K562 (cell line): Measurements from ENCODE around the gene CAPZB. TPM values are rescaled to one million over a fixed set of nuclear protein-coding genes. Genes with fewer than 3 reads are reported as not detected.

Experiments used
- ATAC-seq: fragments of 200-7000 bp; cut with Tn5 transposase; 3 replicates; pipeline ENCODE4 v1.9.1; 2020; ENCODE audit warnings: moderate library complexity
- BruUV-seq: library from RNA; stranded (reverse); fragments of 400-500 nt; replicated peaks from 2 replicates; lab custom pipeline; 2021; lab: Mats Ljungman, UMichigan
- CTCF ChIA-PET: fragments of 300-600 bp; formaldehyde crosslinking; extraction: SDS; loops from one replicate; lab custom pipeline; 2021; ENCODE audit warnings: low intra/inter-chr PET ratio; lab: Yijun Ruan, JAX
- POLR2A ChIA-PET: fragments of 300-600, 350-650 bp; sonication (Branson Sonifier 250); formaldehyde crosslinking; extraction: SDS; loops from one replicate; lab custom pipeline; 2021; ENCODE audit warnings: antibody characterized with exemption, inconsistent platforms; lab: Yijun Ruan, JAX
- DNase-seq, 4 experiments: peaks; one replicate each; pipeline versions ENCODE4 v3.0.0 to v3.0.0-alpha.2; 2011 to 2018; ENCODE audit warnings: low spot score in 3 of 4, mixed read lengths in 3 of 4; ENCODE audit errors: extremely low read depth in 1 of 4
- FAIRE-seq: peaks from 2 replicates; lab custom pipeline; 2011; peaks lifted over from hg19 to GRCh38; lab: Jason Lieb, UNC
- H2AFZ ChIP-seq: 2 replicates; pipeline ENCODE4 v1.6.0; 2011; ENCODE audit warnings: low read depth, low read length, control low read depth, inconsistent platforms
- H3K27ac ChIP-seq: fragments of 200-600 bp; 3 replicates; pipeline ENCODE4 v1.8.0; 2011; ENCODE audit warnings: low read depth, mild to moderate bottlenecking, control low read depth, inconsistent platforms, low read length, moderate library complexity, mixed read lengths; ENCODE audit errors: extremely low read depth
- H3K27me3 ChIP-seq, 2 experiments: fragments of 300-600 bp in 1 of 2; 2 replicates in 1 of 2; 3 replicates in 1 of 2; pipeline versions ENCODE4 v1.6.0 to v1.8.0; 2011; ENCODE audit warnings: inconsistent platforms in 2 of 2, low read length in 2 of 2, mild to moderate bottlenecking in 1 of 2, mixed read lengths in 1 of 2, moderate library complexity in 1 of 2; ENCODE audit not compliant: control insufficient read depth in 2 of 2, insufficient read depth in 2 of 2
- H3K36me3 ChIP-seq: fragments of 300-600 bp; 3 replicates; pipeline ENCODE4 v1.8.0; 2011; ENCODE audit warnings: mild to moderate bottlenecking, low read length, inconsistent platforms; ENCODE audit not compliant: control insufficient read depth, insufficient read depth
- H3K4me1 ChIP-seq, 2 experiments: fragments of 200-600 bp in 1 of 2; replicated peaks in 1 of 2; 2 replicates in 1 of 2; 3 replicates in 1 of 2; pipeline versions ENCODE4 v1.5.1 to v1.8.0; 2011; ENCODE audit warnings: inconsistent platforms in 2 of 2, low read length in 2 of 2, mild to moderate bottlenecking in 1 of 2, mixed read lengths in 1 of 2, moderate library complexity in 1 of 2; ENCODE audit not compliant: control insufficient read depth in 2 of 2, insufficient read depth in 2 of 2
- H3K4me2 ChIP-seq: 2 replicates; pipeline ENCODE4 v1.6.1; 2011; ENCODE audit warnings: low read length, control low read depth, inconsistent platforms, mixed read lengths; ENCODE audit not compliant: insufficient read depth
- H3K4me3 ChIP-seq: fragments of 200-600 bp; sonication (generic), shearing (Covaris generic); 2 replicates; pipeline ENCODE4 v1.5.1; 2016; ENCODE audit warnings: control low read depth, inconsistent platforms
- H3K79me2 ChIP-seq: fragments of 200-600 bp; 3 replicates; pipeline ENCODE4 v1.8.0; 2011; ENCODE audit warnings: low read length, inconsistent platforms; ENCODE audit not compliant: control insufficient read depth, insufficient read depth
- H3K9ac ChIP-seq, 2 experiments: 2 replicates each; pipeline versions ENCODE4 v1.6.0 to v1.6.1; 2011; ENCODE audit warnings: low read depth in 2 of 2, low read length in 2 of 2, control low read depth in 1 of 2, inconsistent platforms in 1 of 2, mild to moderate bottlenecking in 1 of 2, mixed read lengths in 1 of 2; ENCODE audit not compliant: insufficient read depth in 1 of 2
- H3K9me1 ChIP-seq: one replicate; pipeline ENCODE4 v1.6.0; 2011; ENCODE audit warnings: inconsistent platforms, mild to moderate bottlenecking, low read length, moderate library complexity; ENCODE audit not compliant: control insufficient read depth, insufficient read depth
- H3K9me3 ChIP-seq: replicated peaks from 2 replicates; pipeline ENCODE4 v1.5.1; 2011; ENCODE audit warnings: low read depth, low read length, inconsistent platforms; ENCODE audit not compliant: control insufficient read depth, insufficient read depth
- H4K20me1 ChIP-seq: replicated peaks from 2 replicates; pipeline ENCODE4 v1.6.1; 2011; ENCODE audit warnings: low read length, inconsistent platforms, mixed read lengths; ENCODE audit not compliant: control insufficient read depth, insufficient read depth
- ATF3 ChIP-seq, 2 experiments: fragments of 450-650 bp in 1 of 2; sonication (generic) in 1 of 2; formaldehyde crosslinking in 1 of 2; IDR thresholded peaks in 1 of 2; conservative IDR thresholded peaks in 1 of 2; 2 replicates each; pipeline versions ENCODE4 v1.6.1 to v1.8.1; 2016 to 2023; ENCODE audit warnings: mild to moderate bottlenecking in 2 of 2, moderate library complexity in 2 of 2, inconsistent platforms in 1 of 2, missing genetic modification reagents in 1 of 2
- BCLAF1 ChIP-seq, 2 experiments: fragments of 450-650 bp in 1 of 2; IDR thresholded peaks; 2 replicates each; pipeline ENCODE4 v1.6.1; 2011 to 2017; ENCODE audit warnings: low read depth in 2 of 2, antibody characterized with exemption in 1 of 2, borderline replicate concordance in 1 of 2, low read length in 1 of 2, mild to moderate bottlenecking in 1 of 2, mixed read lengths in 1 of 2; ENCODE audit not compliant: control insufficient read depth in 1 of 2
- CLOCK ChIP-seq: fragments of 250-450 bp; sonication (Bioruptor Pico); IDR thresholded peaks from 2 replicates; pipeline ENCODE4 v1.4.0; 2020; ENCODE audit warnings: mild to moderate bottlenecking, moderate library complexity, borderline replicate concordance
- CXXC5 ChIP-seq: fragments of 250-450 bp; sonication (Bioruptor Pico); IDR thresholded peaks from 2 replicates; pipeline ENCODE4 v1.8.0; 2022; ENCODE audit warnings: inconsistent platforms, mild to moderate bottlenecking, moderate library complexity
- HDAC6 ChIP-seq: IDR thresholded peaks from 2 replicates; pipeline ENCODE4 v1.6.1; 2012; ENCODE audit warnings: low read depth, mild to moderate bottlenecking, control low read depth, inconsistent platforms, low read length, moderate library complexity
- KHSRP ChIP-seq: fragments of 450-650 bp; IDR thresholded peaks from 2 replicates; pipeline ENCODE4 v1.6.1; 2017
- NCOA2 ChIP-seq, 2 experiments: fragments of 450-650 bp; IDR thresholded peaks; 2 replicates each; pipeline ENCODE4 v1.6.1; 2018; ENCODE audit warnings: mild to moderate bottlenecking in 2 of 2, moderate library complexity in 1 of 2; ENCODE audit not compliant: partially characterized antibody in 2 of 2
- POLR2AphosphoS2 ChIP-seq: IDR thresholded peaks from 2 replicates; pipeline ENCODE4 v1.6.1; 2012; ENCODE audit warnings: low read length, improper control_type of control experiment
- PREB ChIP-seq: sonication (generic); formaldehyde crosslinking; IDR thresholded peaks from 2 replicates; pipeline ENCODE4 v1.8.1; 2023; ENCODE audit warnings: mild to moderate bottlenecking, missing genetic modification reagents
- ZNF561 ChIP-seq: fragments of 450-650 bp; formaldehyde crosslinking; conservative IDR thresholded peaks from 2 replicates; pipeline ENCODE4 v1.4.0; 2020; ENCODE audit warnings: mild to moderate bottlenecking, moderate library complexity
- WGBS: fragments of 100-300 bp; shearing (Covaris generic); methylation state at CpG from one replicate; pipeline ENCODE4 v1.1.6; 2016; ENCODE audit warnings: low coverage, mixed read lengths; ENCODE audit not compliant: insufficient coverage; ENCODE audit errors: missing lambda C conversion rate; 5-methylcytosine and 5-hydroxymethylcytosine counted together
- in situ Hi-C: fragments of 300-500 bp; cut with MboI; formaldehyde crosslinking; loops from 4 replicates; pipeline ENCODE4 v1.15.0; 2018; ENCODE audit warnings: inconsistent platforms, mixed read lengths
- intact Hi-C: fragments of 100-400 bp; cut with micrococcal nuclease; formaldehyde crosslinking; loops from 2 replicates; pipeline ENCODE4 v1.14.2; 2022
- polyA plus RNA-seq, 8 experiments: library from polyadenylated mRNA; depleted of rRNA in 4 of 8; stranded (reverse) in 5 of 8; unstranded in 3 of 8; fragments of >200 nt; fragmentation: Nextera tagmentation in 2 of 8; fragmentation: Illumina TruSeq in 1 of 8; extraction: Ambion mirVana in 2 of 8; extraction: Trizol in 1 of 8; gene quantifications; 2 replicates each; pipeline versions ENCODE4 v1.2.1 to v1.2.3, GENCODE V29; 2011 to 2014; ENCODE audit warnings: inconsistent platforms in 1 of 8, missing spikeins in 1 of 8
- total RNA-seq, 7 experiments: library from RNA; depleted of rRNA in 6 of 7; stranded (reverse); fragments of >200 nt in 6 of 7; fragmentation: Illumina TruSeq in 2 of 7; extraction: Trizol in 2 of 7; gene quantifications; 2 replicates each; pipeline versions ENCODE4 v1.2.1 to v1.2.3, GENCODE V29; 2011 to 2021; ENCODE audit warnings: low replicate concordance in 1 of 7

CAPZB gene
- total and polyA plus RNA-seq, 9 of the 15 experiments (the other 6 are each of a cell fraction or from before 2014, with no cell fraction given) = 57.6 to 297 (median 125) TPM

- no peak for TF ChIP-seq BCLAF1 (IDR thresholded peaks at IDR 0.05; ENCODE audit: borderline replicate concordance in 1 of 2, control insufficient read depth in 1 of 2, low read depth in 2 of 2, low read length in 1 of 2)
- TF ChIP-seq NCOA2 (IDR thresholded peaks at IDR 0.05; ENCODE audit: partially characterized antibody in 2 of 2) = no peak
- no peak for TF ChIP-seq POLR2AphosphoS2
- no peak for TF ChIP-seq ZNF561 (CRISPR knock-in tag)
- TF ChIP-seq CXXC5 = no peak
Measured at GRCh38 chr1:19373211-19374082, 111.9 kb downstream of the CAPZB start (continued).

GRCh38 chr1:19372602-19373001, 112.7 kb downstream of the CAPZB start:
- DNase-seq (no peak), ATAC-seq (no peak), FAIRE-seq (no peak)
- in situ Hi-C loops = no loop called here
- Histone ChIP-seq H3K4me2 (no peak overlapping the region), H4K20me1 (peaks cover 12% of the 10 kb centered on the region), H3K9me3 (no peaks in the 10 kb centered on the region), H3K9me1 (no peaks in the 10 kb centered on the region), H3K27ac (no peak overlapping the region), H3K79me2 (no peaks in the 10 kb centered on the region), H3K4me1 (peaks cover 0 to 11% of the 10 kb centered on the region in 2 experiments; a peak in 3 of 5 replicates), H3K27me3 (no peaks in the 10 kb centered on the region), H3K4me3 (no peak overlapping the region), H3K36me3 (peaks cover 36% of the 10 kb centered on the region), H3K9ac (no peak overlapping the region), H2AFZ (no peak overlapping the region)
- ChIA-PET CTCF (no interaction called here), POLR2A (interaction anchor here (0.7 to 0.9 kb wide), 4 partner anchors 11 to 33 kb away, joined by 3 to 4 read pairs (median 3); no protein-coding TSS in a partner anchor)
- intact Hi-C loops = no loop called here
- WGBS = 81% methylated on average over 7 of the region's 7 CpGs
- no TSS peak for BruUV-seq
- TF ChIP-seq PREB = no peak
- TF ChIP-seq CLOCK (CRISPR knock-in tag) = no peak
- no peak for TF ChIP-seq ATF3 (IDR thresholded peaks at IDR 0.05)
- no peak for TF ChIP-seq ATF3 (CRISPR knock-in tag; conservative IDR thresholded peaks at IDR 0.05)
- TF ChIP-seq HDAC6 = no peak
- no peak for TF ChIP-seq KHSRP
